ENCODE data around the gene ARL14EPL. TPM values are rescaled to one million over a fixed set of nuclear protein-coding genes. Genes with fewer than 3 reads are reported as not detected.

The ARL14EPL gene
- total and polyA plus RNA-seq, 8 donors, result not detected

GRCh38 chr5:115995351-115995750 is 36.9 kb upstream of the ARL14EPL start:
- Histone ChIP-seq H3K4me3 (no peak overlapping the region), H3K9me3 (no peaks in the 10 kb centered on the region), H3K27me3 (no peaks in the 10 kb centered on the region), H3K27ac (no peak overlapping the region), H3K36me3 (no peaks in the 10 kb centered on the region), H3K4me1 (no peaks in the 10 kb centered on the region)
- intact Hi-C loops (cut with DNase I), result no loop called here
- ATAC-seq, result no peak
- TF ChIP-seq CTCF (IDR thresholded peaks at IDR 0.05), result no peak
- no peak for DNase-seq

GRCh38 chr5:116002116-116002906 is 30.0 kb upstream of the ARL14EPL start:
- H3K4me3 ChIP-seq, result no peak overlapping the region
- no peak for TF ChIP-seq CTCF (IDR thresholded peaks at IDR 0.05)
- no peak for DNase-seq
- H3K4me1 ChIP-seq, result no peaks in the 10 kb centered on the region
- no peaks in the 10 kb centered on the region for H3K9me3 ChIP-seq
- H3K27ac ChIP-seq, result no peak overlapping the region
- intact Hi-C loops (cut with DNase I), result no loop called here
- no peaks in the 10 kb centered on the region for H3K27me3 ChIP-seq
- no peak for ATAC-seq
- no peaks in the 10 kb centered on the region for H3K36me3 ChIP-seq

GRCh38 chr5:116004248-116004647 is 28.0 kb upstream of the ARL14EPL start:
- H3K9me3 ChIP-seq, result no peaks in the 10 kb centered on the region
- no peaks in the 10 kb centered on the region for H3K27me3 ChIP-seq
- intact Hi-C loops (cut with DNase I), result no loop called here
- H3K27ac ChIP-seq, result no peak overlapping the region
- no peaks in the 10 kb centered on the region for H3K4me1 ChIP-seq
- TF ChIP-seq CTCF (IDR thresholded peaks at IDR 0.05), result no peak
- ATAC-seq, result no peak
- no peak for DNase-seq
- H3K36me3 ChIP-seq, result no peaks in the 10 kb centered on the region
- H3K4me3 ChIP-seq, result no peak overlapping the region

- Histone ChIP-seq H3K27me3 (no peaks in the 10 kb centered on the region), H3K4me3 (no peak overlapping the region), H3K36me3 (no peaks in the 10 kb centered on the region), H3K9me3 (no peaks in the 10 kb centered on the region), H3K4me1 (no peaks in the 10 kb centered on the region), H3K27ac (no peak overlapping the region)
- intact Hi-C loops (cut with DNase I), result no loop called here
- no peak for DNase-seq
- no peak for TF ChIP-seq CTCF (IDR thresholded peaks at IDR 0.05)
- no peak for ATAC-seq
Measured at GRCh38 chr5:116009806-116010205, 22.5 kb upstream of the ARL14EPL start.

GRCh38 chr5:116011046-116011445 is 21.2 kb upstream of the ARL14EPL start:
- Histone ChIP-seq H3K9me3 (no peaks in the 10 kb centered on the region), H3K4me1 (no peaks in the 10 kb centered on the region), H3K4me3 (no peak overlapping the region), H3K27me3 (no peaks in the 10 kb centered on the region), H3K36me3 (no peaks in the 10 kb centered on the region), H3K27ac (no peak overlapping the region)
- TF ChIP-seq CTCF (IDR thresholded peaks at IDR 0.05), result no peak
- intact Hi-C loops (cut with DNase I), result no loop called here
- no peak for DNase-seq
- ATAC-seq, result no peak

All from left lung (tissue), 10 donors.